Hepatocyte (in vitro differentiated cells): ENCODE measurements around the gene FGD5.

Source experiments
- CTCF ChIP-seq: fragments of 200-600 bp; sonication (generic); IDR thresholded peaks from 2 replicates; pipeline ENCODE4 v1.5.1; 2016; ENCODE audit warnings: antibody characterized with exemption, mild to moderate bottlenecking; ENCODE audit not compliant: poor library complexity
- EZH2phosphoT487 ChIP-seq: fragments of 200-600 bp; sonication (generic); IDR thresholded peaks from one replicate; pipeline ENCODE4 v1.6.1; 2018; ENCODE audit warnings: antibody characterized with exemption, mild to moderate bottlenecking, low read depth, moderate library complexity; ENCODE audit not compliant: unreplicated experiment, severe bottlenecking

- no peak for TF ChIP-seq EZH2phosphoT487
- no peak for TF ChIP-seq CTCF
Measured at GRCh38 chr3:14843321-14843720, 24.6 kb downstream of the FGD5 start.
